SH-SY5Y (cell line): ENCODE measurements around the gene ADIPOQ.

ENCODE experiments used
- GATA2 ChIP-seq: IDR thresholded peaks from 2 replicates; pipeline ENCODE4 v1.6.1; 2011; ENCODE audit warnings: mild to moderate bottlenecking, low read depth, low read length
- GATA3 ChIP-seq: IDR thresholded peaks from 2 replicates; pipeline ENCODE4 v1.6.1; 2011; ENCODE audit warnings: low read depth, mild to moderate bottlenecking, low read length, moderate library complexity

- TF ChIP-seq GATA3 (no peak), GATA2 (no peak)
Observed at GRCh38 chr3:186849374-186849975, 7.0 kb downstream of the ADIPOQ start.
